Endometrium (tissue), 2 donors: ENCODE data around the gene PPIF.

Experiments
- FAIRE-seq: peaks from 2 replicates; lab custom pipeline; 2012; peaks lifted over from hg19 to GRCh38; lab: Jason Lieb, UNC
- donor health status: control.
- donor health status: control.

Gene PPIF

DNA sequence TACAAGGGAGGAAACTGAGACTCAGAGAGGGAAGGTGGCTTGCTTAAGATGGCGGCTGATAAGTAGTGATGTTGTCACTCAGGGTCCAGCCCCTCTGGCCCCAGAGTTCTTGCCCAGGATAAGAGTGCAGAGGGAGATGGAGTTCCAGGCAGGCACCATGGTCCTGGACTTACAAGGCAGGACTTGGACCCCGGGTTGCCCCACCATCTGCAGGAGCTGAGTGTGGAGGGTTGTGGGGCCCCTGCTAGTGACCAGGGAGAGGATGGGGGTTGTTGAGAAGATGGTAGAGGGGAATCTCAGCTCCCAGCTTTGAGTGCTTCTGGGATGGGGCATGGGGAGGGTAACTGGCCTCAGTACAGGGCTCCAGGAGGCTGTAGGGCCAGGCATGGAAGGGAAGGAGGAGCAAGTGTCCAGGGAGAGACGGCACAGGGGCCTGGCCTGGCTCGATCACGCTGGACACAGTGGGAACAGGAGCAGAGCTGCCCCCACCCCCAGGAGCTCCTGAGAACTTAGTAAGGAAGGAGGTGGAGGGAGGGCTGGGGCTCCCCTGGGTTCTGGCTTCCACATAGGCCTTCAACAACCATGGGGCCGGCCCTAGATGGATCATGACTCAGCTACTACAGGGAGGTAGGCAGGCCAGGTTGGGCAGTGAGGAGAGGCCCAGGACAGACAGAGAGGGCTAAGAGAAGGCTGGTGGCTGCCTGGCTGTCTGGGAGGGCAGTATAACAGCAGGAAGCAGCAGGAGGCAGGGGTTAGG, 28.2 kb downstream of the PPIF start:
- no peak for FAIRE-seq

DNA sequence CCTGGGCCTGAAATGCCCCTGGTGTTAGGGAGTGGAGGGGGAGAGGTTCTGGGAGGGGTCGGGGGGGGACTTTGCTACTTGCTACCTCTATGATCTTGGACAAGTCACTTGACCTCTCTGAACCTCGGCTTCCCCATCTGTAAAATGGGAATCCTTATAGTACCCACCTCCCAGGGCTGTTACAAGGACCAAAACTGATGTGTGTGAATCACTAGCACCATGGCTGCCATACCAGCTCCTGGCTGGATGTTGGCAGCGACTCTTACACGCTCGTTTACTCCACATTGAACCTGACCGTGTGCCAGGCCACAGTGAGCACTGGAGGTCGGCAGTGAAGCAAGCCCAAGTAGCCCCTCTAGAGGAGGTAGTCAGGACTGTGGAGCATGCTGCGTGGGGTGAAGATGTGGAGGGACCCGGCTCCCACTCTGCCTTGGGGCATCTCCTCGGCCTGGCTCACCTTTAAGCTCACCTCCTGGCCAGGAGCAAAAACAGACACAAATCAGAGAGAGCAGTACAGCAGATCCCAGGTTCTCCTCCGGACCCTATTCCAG, 28.9 kb downstream of the PPIF start:
- no peak for FAIRE-seq

DNA sequence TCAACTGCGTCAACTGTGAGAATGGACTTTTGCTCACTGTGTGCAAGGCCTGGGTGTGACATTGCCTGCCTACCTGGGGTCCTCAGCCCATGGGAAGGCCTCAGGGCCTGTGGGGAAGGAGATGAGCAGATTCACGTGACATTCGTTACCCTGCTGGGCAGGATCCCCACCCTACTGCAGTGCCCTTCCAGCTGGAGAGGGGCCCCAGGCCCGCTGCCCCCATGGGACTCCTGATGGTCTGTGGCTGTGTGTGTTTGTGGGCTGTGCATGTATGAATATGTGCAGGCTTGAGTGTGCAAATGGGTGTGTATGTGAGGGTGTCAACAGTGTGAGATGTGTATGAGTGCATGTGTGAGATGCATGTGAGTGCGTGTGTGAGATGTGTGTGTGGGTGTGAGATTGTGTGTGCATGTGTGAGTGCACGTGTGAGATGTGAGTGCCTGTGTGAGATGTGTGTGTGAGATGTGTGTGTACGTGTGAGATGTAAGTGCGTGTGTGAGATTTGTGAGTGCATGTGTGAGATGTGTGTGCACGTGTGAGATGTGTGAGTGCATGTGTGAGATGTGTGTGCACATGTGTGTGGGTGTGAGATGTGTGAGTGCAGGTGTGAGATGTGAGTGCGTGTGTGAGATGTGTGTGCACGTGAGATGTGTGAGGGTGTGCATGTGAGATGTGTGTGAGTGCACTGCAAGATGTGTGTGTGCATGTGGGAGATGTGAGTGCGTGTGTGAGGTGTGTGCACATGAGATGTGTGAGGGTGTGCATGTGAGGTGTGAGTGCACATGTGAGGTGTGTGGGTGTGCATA, 29.7 kb downstream of the PPIF start:
- FAIRE-seq, result no peak

GRCh38 chr10:79377557-79378382, 30.5 kb downstream of the PPIF start:
- no peak for FAIRE-seq

- no peak for FAIRE-seq
Measured at GRCh38 chr10:79378383-79378646, 31.0 kb downstream of the PPIF start.

- no peak for FAIRE-seq
Measured at GRCh38 chr10:79378647-79379511, 31.6 kb downstream of the PPIF start.

DNA sequence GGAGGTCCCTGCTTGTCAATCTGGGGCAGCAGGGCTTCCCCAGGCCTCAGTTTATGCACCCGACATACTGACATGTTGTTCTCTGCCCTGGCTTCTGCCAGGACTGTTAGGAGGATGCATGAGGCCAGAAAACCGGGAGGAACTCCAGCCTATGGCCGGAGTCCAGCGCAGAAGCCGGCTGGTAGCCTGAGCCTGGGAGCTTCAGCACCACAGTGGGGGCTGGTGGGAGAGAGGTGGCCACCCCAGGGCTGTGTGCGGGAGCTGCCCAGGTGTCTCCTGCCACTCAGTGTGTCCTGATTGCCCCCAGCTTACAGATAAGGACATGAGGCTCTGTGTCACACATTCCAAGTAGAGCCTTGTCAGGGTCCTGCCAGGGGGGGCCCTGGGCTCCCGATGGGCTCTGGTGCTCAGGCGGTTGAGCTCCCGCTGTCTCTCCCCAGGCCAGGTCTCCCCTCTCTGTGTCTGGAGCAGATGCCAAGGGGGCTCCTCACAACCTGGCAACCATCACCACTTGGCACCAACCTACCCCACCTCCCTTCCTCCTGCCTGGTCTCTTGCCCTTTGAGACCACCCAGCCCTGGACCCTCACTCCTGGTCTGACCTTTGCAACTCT, 32.3 kb downstream of the PPIF start:
- FAIRE-seq, result no peak

GRCh38 chr10:79380125-79380945, 33.1 kb downstream of the PPIF start:
- no peak for FAIRE-seq

GRCh38 chr10:79380946-79381721, 33.9 kb downstream of the PPIF start:
- FAIRE-seq, result no peak

- no peak for FAIRE-seq
Measured at GRCh38 chr10:79381804-79382221, 34.5 kb downstream of the PPIF start.

DNA sequence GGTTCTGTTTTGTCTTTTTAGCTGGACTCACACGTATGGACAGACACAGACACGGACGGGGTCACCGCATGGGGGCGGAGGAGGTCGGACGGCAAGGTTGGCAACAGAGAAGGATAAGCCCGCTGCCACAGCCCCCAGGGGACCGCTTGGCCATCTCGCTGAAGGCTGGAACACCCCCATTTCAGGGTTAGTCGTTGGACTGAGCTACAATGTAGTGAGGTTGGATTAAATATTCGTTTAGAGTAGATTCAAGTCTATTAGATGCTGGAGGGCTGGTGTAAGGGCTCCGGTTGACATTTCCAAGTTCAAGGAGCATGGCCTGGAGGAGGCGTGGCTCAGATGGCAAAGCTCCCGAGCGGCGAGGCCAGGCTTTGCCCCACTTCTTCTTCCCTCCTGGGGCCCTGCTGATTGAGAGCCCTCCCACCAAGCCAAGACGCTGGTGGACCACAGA, 35.2 kb downstream of the PPIF start:
- FAIRE-seq, result no peak

- no peak for FAIRE-seq
Measured at GRCh38 chr10:79383974-79384606, 36.8 kb downstream of the PPIF start.

DNA sequence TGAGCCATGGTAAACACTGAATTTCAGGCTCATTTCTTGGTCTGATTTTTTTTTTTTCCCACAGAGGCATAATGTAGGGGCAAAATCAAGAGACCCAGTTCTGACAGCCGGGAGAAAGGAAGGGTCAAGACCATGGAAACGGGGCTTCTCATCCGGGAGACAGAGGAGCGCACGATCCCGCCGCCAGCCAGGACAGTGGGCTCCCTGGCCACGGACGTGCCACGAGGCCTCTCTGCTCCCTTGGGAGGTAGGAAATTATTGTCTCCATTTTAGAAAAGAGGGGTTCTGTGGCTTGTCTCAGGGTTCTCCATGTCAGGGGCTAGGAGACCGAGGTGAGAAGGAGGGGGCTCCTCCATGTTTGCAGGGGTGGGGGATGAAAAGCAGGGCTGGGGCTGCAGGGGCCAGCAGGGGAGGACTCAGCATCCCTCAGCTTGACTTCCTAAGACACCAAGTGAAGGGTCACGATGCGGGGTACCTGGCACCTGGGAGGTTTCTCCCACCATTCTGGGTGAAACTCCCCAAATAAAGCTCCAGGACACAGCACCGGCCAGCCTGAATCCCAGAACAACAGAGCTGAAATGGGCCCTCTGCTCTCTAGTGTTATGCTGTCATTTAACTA, 37.6 kb downstream of the PPIF start:
- FAIRE-seq, result no peak

GRCh38 chr10:79385392-79385795, 38.1 kb downstream of the PPIF start:
- no peak for FAIRE-seq

GRCh38 chr10:79385804-79386531, 38.7 kb downstream of the PPIF start:
- FAIRE-seq, result no peak

GRCh38 chr10:79386637-79387465, 39.6 kb downstream of the PPIF start:
- no peak for FAIRE-seq

- FAIRE-seq, result no peak
Measured at GRCh38 chr10:79387466-79387973, 40.3 kb downstream of the PPIF start.
